ENCODE data around the gene ERCC6L2.

Gene ERCC6L2

GRCh38 chr9:95930277-95930676, 54.8 kb downstream of the ERCC6L2 start:
- no peak for FAIRE-seq

- no peak for FAIRE-seq
These were observed 60.5 kb downstream of the ERCC6L2 start for GRCh38 chr9:95935861-95936578.

GRCh38 chr9:95936579-95937075, 61.1 kb downstream of the ERCC6L2 start:
- no peak for FAIRE-seq

- no peak for FAIRE-seq
These were observed 61.6 kb downstream of the ERCC6L2 start for GRCh38 chr9:95937131-95937530.

GRCh38 chr9:95938724-95939123, 63.2 kb downstream of the ERCC6L2 start:
- no peak for FAIRE-seq

- no peak for FAIRE-seq
These were observed 64.0 kb downstream of the ERCC6L2 start for GRCh38 chr9:95939472-95939871.

- FAIRE-seq: no peak
These were observed 64.8 kb downstream of the ERCC6L2 start for GRCh38 chr9:95940265-95940664.

- FAIRE-seq: no peak
These were observed 66.5 kb downstream of the ERCC6L2 start for GRCh38 chr9:95942016-95942415.

- no peak for FAIRE-seq
These were observed 71.6 kb downstream of the ERCC6L2 start for GRCh38 chr9:95947118-95947517.

- no peak for FAIRE-seq
These were observed 77.0 kb downstream of the ERCC6L2 start for GRCh38 chr9:95952471-95952870.

- FAIRE-seq: no peak
These were observed 78.5 kb downstream of the ERCC6L2 start for GRCh38 chr9:95953986-95954385.

- FAIRE-seq: no peak
These were observed 79.4 kb downstream of the ERCC6L2 start for GRCh38 chr9:95954940-95955339.

- FAIRE-seq: no peak
These were observed 87.4 kb downstream of the ERCC6L2 start for GRCh38 chr9:95962936-95963335.

GRCh38 chr9:95963659-95964058, 88.2 kb downstream of the ERCC6L2 start:
- FAIRE-seq: no peak

GRCh38 chr9:95966306-95966705, 90.8 kb downstream of the ERCC6L2 start:
- no peak for FAIRE-seq

- peak; percentile 6 for FAIRE-seq
These were observed 94.8 kb downstream of the ERCC6L2 start for GRCh38 chr9:95970317-95970716.

- FAIRE-seq: no peak
These were observed 96.3 kb downstream of the ERCC6L2 start for GRCh38 chr9:95971815-95972214.

- no peak for FAIRE-seq
These were observed 98.9 kb downstream of the ERCC6L2 start for GRCh38 chr9:95974389-95974788.

- no peak for FAIRE-seq
These were observed 101.9 kb downstream of the ERCC6L2 start for GRCh38 chr9:95977371-95977770.

GRCh38 chr9:95978106-95978505, 102.6 kb downstream of the ERCC6L2 start:
- no peak for FAIRE-seq

- no peak for FAIRE-seq
These were observed 104.0 kb downstream of the ERCC6L2 start for GRCh38 chr9:95979446-95979845.

GRCh38 chr9:95980262-95981125, 105.0 kb downstream of the ERCC6L2 start:
- no peak for FAIRE-seq

GRCh38 chr9:95981761-95982390, 106.4 kb downstream of the ERCC6L2 start:
- FAIRE-seq: no peak

All from A204.1 (cell line).